ENCODE results near the gene RACGAP1.

The RACGAP1 gene

DNA sequence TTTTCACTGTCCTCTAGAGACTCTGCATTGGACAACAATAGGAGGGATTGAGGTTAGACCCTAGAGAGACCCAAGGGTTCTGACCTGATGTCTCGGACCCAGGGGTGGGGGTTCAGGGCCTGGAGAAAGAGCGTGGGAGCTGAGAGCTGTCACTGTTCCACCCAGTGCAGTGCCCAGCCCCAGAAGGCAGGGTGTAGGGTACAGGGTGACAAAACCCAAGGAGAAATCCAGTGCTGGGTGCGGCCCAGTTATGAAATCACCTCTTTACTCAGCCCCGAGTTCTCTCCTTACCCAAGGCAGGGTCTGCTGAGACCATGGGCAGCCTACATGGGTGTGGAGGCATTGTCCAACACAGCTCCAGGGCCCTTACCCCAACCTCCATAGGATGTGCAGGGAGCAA lies 72.1 kb downstream of the RACGAP1 start:
- DNase-seq, result no peak

DNA sequence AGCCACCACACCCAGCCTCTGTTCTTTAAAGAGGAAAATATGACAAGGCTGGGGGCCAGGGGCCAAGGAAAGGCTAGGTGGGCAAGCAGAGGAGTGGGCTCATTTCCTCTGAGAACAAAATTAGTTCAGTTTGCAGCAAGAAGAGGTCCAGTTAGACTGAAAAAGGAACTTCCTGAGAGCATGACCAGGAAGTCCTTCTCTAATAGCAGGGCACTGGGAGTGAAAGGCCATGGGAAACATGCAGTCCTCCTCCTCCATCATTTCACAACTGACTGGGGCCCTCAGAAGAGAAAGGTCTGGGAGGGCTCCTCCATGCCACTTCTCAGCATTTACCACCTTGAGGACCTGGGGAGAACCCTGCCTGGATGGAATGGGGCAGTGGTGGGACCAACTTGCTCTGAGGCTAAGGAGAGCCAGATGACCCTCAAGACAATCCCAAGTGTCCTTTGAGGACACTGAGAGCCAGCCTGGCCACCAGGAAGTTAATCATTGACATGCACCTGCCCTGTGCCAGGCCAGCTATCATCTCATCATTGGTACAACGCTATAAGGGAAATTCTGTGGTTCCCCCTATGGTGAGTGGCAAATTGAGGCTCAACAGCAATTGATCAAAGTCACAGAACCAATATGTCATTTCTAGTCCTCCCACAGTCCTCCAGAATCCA lies 72.8 kb downstream of the RACGAP1 start:
- peak; percentile 58 for DNase-seq

DNA sequence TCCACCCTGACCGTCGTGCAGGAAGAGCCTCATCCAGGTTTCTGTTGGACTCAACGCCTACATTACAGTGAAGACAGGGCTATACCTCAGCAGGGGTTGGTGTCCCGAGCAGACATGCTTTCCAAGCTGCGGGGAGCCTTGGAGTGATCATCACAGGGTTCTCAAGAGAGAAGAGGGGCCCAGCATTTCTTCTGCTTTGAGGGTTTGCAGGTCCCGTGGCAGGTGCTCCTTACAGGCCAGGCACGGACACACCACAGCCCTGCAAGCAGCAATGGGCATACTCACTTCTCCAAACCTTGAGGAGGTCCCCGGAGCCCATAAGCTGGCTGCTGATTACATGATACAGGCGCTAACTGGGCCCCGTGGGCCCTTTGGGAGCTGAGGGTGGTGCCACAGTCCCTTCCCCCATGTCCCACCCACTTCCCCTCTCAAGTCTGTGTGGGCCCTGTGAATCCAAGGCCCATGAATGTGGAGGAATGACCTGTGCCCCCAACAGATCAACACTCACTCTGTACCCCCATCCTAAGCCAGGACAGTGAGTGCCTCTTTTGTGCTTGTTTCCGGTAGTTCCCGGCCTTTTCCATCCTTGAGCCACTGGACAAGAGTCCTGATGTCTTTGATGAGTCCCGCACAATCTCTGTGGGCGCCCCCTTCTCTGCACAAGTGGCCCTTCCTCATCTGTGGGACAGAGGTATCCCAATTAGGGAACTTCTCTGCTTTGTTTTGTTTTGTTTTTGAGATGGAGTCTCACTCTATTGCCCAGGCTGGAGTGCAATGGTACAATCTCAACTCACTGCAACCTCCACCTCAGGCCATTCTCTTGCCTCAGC lies 73.7 kb downstream of the RACGAP1 start:
- no peak for DNase-seq

DNA sequence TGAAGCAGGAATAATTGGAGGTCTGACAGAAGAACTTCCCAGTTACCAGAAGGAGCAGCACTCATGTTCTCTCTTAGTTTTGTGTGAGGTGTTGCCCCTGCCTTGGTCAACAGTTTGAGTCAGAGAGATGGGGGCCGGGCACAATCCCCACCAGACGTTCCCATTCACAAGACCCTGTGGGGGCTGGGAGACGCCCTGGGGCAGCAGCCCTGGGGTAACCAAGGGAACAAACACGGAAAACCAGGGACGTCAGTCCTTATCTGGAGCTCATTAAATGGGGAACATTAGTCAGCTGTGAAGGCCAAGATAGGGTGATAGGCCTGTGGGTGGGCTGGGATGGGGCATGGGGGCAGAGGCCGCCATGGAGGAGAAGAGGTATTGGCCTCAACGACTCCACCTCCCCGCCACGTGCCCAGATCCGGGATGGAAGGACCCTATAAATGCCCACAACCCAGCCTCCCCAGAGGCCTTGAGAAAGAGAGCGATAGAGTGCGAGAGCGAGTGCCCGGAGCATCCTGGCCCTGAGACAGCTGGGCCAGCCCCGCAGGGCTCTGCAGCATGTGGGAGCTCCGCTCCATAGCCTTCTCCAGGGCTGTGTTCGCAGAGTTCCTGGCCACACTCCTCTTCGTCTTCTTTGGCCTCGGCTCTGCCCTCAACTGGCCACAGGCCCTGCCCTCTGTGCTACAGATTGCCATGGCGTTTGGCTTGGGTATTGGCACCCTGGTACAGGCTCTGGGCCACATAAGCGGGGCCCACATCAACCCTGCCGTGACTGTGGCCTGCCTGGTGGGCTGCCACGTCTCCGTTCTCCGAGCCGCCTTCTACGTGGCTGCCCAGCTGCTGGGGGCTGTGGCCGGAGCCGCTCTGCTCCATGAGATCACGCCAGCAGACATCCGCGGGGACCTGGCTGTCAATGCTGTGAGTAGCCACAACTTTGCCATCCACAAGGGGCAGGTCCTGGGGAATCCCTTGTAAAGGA lies 74.7 kb downstream of the RACGAP1 start, which contains the start of gene AQP2:
Gene AQP2, plus strand, starts transcription at position 465 of the 979 bp plus-strand sequence. Its CDS starts 94 bp downstream, at position 559.
- no peak for DNase-seq

DNA sequence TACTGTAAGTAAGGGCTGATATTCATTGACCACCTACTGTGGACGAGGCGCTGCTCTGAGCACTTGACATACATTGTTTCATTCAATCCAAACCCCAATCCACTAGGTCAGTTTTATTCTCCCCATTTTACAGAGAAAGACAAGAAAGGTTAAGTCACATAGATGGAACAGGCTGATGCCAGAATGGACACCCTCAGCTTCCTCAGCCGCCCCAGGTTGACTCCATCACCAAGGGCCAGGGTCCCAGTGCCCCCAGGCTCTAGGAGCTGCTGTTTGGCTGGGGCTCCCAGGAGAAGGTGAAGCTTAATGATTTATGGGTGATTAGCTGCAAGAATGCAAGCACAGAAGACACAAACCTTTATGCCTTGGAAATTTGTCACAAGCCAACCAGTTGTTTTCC lies 75.4 kb downstream of the RACGAP1 start:
- no peak for DNase-seq

DNA sequence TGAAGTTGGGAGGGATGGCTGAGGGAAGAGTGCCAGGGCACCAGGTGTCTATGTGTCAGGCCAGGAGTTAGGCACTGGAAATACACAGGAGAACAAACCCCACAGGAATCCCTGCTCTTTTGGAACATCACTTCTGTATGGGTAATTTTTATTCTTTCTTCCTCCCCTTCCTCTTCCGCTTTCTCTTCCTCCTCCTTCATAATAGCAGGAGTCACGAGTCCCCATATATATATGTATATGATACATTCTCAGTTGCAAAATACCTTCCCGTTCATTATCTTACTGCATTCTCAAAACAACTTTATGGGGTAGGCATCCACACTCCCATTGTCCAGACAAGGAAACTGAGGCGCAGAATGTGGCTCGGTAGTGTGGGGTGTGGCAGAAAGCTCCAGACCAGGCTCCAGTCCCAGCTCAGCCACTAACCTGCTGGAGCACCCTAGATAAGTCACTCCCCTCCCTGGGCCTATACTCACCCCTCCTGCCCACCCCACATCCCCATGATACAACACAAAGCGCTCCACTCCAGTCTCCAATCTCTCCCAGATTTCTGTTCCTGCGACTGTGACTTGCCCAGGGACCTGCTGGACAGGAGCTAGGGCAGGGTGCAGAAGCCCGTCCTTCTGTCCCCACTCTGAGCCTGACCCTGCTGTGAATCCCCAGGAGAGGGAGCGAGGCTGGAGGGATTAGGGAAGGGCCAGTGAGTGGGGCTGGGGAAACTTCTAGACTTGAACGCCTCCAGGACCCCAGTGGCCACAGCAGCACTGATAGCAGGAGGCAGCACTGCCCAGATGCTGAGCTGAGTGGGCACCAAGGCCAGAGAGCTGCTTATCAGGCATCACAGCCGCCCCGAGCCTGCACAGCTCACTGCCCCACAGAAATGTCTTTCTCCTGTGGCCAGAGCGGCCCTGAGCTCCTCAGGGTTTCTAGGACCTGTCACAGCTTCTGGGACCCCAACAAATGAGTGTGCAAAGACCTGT lies 76.1 kb downstream of the RACGAP1 start:
- DNase-seq, result peak; percentile 79

DNA sequence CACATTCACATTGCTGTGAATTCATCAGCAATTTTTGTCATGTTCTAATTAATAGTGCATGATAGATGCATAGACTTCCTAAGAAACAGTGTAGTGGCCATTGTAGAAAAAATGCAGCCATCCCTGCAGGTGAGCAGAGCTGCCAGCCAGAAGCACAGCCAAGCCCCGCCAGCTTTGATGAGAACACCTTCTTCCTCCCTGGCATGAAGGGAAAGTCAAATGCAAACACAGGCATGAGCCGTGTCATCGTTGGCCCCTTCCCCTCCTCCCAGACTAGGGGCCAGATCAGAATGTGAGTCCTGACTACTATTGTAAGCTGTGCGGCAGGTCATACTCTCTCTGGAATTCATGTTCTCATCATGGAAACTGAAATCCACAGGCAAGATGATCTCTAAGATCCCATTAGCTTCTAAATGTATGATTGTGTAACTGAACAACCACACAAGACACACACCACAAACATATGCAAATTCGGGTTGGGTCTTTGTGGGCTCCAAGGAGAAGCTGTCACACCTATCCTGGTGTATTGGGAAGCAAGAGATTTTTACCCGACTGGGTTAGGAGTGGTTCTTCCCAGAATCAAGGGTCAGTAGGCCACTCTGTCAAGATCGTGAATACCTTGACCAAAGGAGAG lies 77.6 kb downstream of the RACGAP1 start:
- DNase-seq, result no peak

DNA sequence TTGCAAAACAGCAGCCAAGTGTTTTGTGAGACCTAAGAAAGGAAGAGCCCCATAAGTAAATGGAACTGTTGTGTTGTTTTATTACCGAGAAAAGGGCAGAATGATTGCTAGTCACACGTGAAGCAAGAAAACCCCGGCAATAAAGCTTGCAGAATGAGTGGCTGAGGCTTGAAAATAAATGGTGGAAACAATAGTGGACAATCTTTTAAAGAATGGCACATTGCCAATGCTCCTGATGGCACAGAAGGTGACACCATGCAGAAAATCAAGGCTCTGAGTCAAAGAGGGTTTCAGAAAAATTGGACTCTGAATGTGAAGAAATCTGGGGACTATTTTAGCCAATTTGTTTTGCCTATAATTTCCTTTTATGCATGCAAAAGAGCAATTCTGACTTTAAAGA lies 78.8 kb downstream of the RACGAP1 start:
- no peak for DNase-seq

DNA sequence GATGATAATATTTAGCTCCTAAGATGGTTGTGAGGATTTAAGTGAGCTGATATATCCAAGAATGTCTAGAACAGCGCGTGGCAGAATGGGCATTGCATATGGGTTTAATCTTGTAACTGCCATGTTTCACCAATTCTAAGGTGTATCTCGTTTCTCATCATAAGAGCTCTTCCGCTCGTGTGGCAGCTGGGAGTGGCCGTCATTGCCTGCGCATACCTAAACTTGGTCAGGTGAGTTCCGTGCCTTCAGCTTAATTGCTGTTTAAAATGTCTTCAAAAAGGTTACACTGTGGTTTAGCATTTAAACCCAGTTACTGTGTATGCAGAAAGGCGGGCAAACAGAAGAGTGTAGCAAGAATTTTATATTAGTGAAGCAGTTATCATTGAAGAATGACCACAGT lies 79.2 kb downstream of the RACGAP1 start:
- no peak for DNase-seq

DNA sequence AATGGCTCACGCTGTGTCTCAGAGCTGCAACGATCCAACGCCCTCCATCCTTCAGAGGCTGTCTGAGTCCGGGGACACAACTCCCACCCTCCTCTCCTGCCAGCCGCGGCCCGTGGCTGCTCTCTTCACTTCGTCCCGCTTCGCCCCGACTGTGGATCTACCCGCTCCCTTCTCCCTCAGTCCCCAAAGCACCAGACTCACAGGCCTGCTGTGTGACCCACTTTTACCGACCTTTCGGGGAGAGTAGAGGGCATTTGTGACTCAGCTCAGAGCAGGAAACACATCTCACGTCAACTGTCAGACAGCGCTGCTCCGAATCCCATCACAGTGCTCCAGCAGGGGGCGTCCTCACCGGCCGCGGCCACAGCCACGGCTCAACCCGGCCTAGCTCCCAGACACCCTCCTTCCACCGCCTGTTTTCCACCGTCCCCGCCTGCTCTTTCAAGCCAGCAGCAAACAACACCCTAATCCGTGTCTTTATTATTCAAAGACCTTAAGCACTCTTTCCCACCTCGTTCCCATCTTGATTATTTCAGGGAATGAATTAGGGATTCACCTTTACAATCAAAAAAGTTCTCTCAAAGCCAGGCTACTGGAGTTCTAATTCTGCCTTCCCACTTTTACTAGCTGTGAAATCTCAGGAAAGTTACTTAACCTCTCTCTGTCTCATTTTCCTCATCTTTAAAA lies 79.8 kb downstream of the RACGAP1 start:
- peak; percentile 86 for DNase-seq

DNA sequence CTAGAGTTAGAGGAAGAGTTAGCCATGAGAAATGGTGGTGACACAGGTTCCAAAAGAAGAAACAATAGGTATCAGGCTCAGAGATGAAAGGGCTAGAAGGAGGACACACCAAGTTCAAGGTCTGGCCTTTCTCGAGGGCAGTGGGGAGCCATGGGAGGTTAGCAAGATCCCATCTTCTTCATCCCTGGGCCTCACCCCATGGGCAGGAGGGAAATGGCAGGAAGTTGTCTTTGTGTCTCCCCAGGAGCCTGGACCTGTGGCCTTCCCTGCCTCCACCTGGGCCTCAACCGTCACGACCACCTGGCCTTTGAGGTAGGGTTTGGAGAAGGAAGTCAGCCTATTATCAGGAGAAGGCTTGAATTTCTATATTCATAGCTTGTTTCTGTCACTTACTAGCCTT lies 80.6 kb downstream of the RACGAP1 start:
- DNase-seq, result no peak

DNA sequence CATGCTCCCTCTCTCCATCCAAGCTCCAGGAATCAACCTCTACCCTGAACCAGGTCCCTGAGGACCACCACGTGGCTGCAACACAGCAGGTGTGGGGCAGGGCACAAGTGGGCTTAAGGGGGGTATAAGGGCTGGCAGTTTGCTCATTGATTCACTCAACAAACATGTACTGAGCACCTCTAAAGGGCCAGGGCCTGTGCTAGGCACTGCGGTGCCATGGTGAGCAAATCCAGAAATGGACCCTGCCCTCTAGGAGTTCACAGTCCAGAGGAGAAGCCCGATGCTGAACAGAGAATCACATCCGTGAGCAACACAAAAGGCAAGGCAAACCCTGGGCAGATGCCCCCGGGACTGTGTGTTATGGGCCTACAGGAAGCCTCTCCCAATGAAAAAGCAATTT lies 81.2 kb downstream of the RACGAP1 start:
- no peak for DNase-seq

DNA sequence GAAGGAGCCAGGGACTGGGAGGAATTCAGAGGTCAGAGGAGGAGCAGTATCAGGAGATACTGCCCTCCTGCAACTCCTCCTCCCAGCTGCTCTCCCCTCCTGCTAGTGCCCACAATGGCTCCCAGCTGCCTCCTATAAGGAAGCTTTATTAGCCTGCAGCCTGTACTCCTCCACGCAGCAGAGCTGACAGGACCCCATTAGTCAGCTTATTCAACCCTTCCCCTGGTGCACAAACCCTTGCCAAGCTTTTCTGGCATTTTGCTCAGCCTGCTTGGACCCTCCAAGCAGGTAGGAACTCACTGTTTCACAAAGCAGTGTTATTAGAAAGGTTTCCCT lies 81.7 kb downstream of the RACGAP1 start:
- no peak for DNase-seq

DNA sequence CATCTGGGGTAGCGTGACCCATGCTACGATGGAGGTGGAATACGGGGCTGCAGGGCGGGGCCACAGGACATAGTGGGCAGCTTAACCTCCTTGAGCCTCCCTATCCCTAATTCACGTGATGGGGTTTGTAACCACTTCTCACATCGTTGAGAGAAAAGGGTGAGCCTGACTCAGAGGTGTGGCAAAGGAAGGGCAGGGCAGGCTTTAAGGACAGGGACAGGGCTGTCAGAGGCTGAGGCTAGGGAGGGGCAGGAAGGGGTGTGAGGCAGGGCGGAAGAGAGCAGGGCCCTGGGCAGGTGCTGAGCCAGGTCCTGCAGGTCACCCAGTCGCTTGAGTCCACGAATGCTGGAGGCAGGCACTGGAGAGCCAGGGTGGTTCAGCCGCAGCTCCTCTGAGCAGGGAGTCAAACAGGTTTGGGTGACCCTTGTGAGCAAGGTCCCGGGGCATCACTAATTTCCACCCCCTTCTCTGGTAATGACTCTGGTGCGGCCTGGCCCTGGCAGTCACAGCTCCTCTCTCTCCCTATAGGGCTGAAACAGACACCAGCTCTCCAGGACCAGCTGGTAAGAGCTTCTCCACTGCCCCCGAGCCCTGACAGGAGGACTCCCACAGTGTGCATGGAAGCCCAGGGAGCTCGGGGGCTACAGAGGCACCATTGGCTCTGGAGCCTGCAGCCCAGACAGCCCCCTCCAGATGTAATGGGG lies 82.2 kb downstream of the RACGAP1 start:
- no peak for DNase-seq

DNA sequence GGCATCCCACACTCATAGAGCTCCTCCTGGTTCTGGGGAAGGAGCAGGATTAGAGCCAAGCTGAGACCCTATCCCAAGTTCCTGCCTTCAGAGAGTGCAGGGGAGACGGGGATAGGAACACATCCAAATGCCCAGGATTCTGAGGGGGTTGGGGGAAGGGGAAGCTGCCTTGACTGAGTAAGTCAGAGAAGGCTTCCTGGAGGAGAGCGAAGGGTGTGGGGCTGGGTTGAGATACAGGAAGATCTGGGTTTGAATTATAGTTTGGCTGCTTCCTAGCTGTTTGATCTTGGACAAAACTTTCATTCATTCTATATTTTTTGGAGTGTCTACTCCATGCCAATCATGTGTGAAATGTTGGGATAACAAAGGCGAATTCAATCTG lies 82.8 kb downstream of the RACGAP1 start:
- no peak for DNase-seq

DNA sequence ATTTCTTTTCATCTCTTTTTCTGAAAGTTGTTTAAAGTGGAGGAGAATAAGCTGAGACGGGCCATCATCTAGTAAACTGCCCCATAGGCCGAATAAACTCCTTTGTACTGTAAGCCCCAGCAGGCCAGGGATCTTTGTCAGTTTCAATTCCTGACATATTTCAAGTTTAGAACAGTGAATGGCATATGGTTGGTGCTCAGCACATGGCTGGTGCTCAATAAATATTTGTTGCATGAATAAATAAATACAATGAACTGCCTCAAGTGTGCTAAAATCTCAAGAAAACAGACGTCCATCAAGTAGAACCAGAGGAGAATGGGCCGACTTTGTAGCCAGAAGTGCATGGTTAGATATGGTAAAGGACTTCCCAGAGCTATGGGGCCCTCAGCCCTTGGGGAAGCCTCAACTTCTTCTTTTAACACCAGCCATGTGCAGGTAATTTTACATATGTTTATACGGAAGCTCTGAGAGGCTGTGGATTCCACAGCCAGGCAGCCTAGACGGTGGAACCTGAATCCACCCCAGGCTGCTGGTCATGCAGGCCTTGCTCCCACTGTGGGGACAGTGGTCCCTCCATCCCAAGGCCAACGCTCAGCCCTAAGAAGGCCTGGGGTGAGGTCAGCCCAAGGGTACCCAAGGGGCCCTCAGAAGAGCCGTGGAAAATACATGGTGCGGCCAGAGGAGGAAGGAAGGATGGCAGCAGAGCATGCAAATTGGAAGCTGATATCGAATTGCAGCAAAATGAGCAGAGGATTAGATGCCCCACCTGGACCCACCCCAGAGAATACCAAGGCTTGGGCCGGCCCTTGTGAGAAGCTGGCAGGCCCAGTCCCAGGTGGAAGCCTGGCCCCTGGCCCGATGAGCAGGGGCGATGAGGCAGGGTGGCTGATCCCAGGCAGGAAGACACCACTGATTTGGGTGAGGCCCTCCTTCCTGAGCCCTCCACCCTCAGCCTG lies 83.5 kb downstream of the RACGAP1 start:
- DNase-seq, result no peak

DNA sequence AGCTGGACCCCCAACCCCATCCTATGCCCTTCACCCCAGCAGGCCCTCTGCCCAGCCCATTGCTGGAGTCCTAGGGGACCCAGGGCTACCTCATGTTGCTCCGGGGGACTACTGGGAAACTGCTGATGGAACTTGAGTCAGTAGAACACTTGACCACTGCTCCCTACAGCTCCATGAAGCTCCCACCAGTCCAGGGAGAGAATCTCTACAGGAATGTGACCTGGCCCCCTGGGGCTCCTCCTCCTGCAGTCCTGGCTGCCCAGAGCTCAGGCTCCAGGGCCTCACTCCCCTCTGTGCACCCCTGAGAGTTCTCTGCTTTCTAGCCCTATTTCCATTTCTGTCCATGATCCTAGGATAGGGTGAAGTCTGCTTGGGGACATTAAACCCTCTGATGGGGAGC lies 85.6 kb downstream of the RACGAP1 start:
- DNase-seq, result no peak

DNA sequence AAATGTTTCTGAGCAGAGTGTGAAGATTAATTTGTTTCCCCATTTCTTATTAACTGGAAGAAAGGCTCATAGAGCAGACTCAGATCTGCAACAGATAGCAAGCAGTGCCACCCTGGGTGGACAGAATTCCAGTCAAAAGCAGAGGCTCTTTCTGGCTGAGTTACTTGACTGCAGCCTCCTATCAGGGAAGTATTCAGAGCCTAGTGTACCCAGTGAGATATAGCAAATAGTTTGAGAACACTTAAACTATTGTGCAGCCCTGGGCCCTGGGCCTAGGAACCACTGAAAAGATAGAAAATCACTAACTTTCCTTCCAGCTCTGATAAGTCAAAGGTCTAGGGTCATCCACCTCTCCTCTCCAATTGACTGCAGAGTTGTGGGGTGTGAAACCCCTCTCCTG lies 86.0 kb downstream of the RACGAP1 start:
- DNase-seq, result no peak
